ENCODE measurements around the gene NCK1.

NCK1 gene

GRCh38 chr3:136910697-136911096 lies 48.7 kb downstream of the NCK1 start:
- H3K4me3 ChIP-seq (ENCODE audit: low read depth, low read length) = no peak overlapping the region
- no peak for TF ChIP-seq CTCF (IDR thresholded peaks at IDR 0.05; ENCODE audit: borderline replicate concordance, insufficient read depth, low read depth, low read length)

- no peak for TF ChIP-seq CTCF (IDR thresholded peaks at IDR 0.05; ENCODE audit: borderline replicate concordance, insufficient read depth, low read depth, low read length)
- no peak overlapping the region for H3K4me3 ChIP-seq (ENCODE audit: low read depth, low read length)
These were observed 51.2 kb downstream of the NCK1 start for GRCh38 chr3:136913168-136913567.

GRCh38 chr3:136914739-136915138 lies 52.7 kb downstream of the NCK1 start:
- no peak overlapping the region for H3K4me3 ChIP-seq (ENCODE audit: low read depth, low read length)
- TF ChIP-seq CTCF (IDR thresholded peaks at IDR 0.05; ENCODE audit: borderline replicate concordance, insufficient read depth, low read depth, low read length) = no peak

GRCh38 chr3:136916223-136916622 lies 54.2 kb downstream of the NCK1 start:
- TF ChIP-seq CTCF (IDR thresholded peaks at IDR 0.05; ENCODE audit: borderline replicate concordance, insufficient read depth, low read depth, low read length) = no peak
- H3K4me3 ChIP-seq (ENCODE audit: low read depth, low read length) = no peak overlapping the region

- TF ChIP-seq CTCF (IDR thresholded peaks at IDR 0.05; ENCODE audit: borderline replicate concordance, insufficient read depth, low read depth, low read length) = no peak
- no peak overlapping the region for H3K4me3 ChIP-seq (ENCODE audit: low read depth, low read length)
These were observed 58.0 kb downstream of the NCK1 start for GRCh38 chr3:136919799-136920580.

- no peak overlapping the region for H3K4me3 ChIP-seq (ENCODE audit: low read depth, low read length)
- TF ChIP-seq CTCF (IDR thresholded peaks at IDR 0.05; ENCODE audit: borderline replicate concordance, insufficient read depth, low read depth, low read length) = no peak
These were observed 59.0 kb downstream of the NCK1 start for GRCh38 chr3:136920904-136921611.
